AG08395 (cell line): ENCODE results near the gene SCN7A.
A peak's percentile ranks its signal among the peaks of the same experiment; 100 is the strongest.

ENCODE experiments used
- DNase-seq: peaks from one replicate; pipeline ENCODE4 v3.0.0; 2012; ENCODE audit warnings: mixed read lengths, low spot score

The SCN7A gene

DNA sequence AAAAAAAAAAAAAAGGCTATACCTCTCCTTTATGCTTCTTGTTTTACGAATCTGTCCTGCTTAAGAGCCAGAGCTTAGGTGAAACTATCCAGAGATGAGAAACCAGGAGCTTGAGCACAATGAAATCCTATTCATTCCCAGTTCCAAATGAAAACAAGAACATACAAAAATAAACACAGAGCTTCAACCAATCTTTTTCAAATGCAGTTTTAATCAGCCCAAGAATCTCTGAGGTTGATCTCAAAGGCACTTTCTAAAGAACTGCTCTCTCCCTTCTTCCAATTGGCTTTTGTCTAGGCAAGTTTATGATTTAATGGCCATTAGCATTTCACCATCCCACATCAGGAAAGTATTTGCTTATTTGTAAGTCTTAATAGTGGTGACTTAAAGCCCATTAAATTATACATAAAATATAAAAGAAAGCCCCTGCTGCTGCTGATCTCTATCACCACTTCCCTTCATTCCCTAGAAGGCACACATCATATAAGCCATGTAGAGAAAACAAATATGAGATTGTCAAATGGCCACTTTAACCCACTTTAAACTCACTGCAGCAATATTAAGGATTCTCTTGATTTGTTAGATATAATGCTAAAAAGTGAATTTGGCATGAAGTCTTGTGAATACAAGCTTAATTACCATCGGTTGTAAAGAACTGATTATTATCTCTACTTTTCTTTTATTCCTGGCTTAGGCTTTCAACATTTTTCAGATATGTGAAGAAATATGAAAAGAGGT is 89.0 kb downstream of the SCN7A start:
- DNase-seq: no peak

- DNase-seq: no peak
Observed at GRCh38 chr2:166394245-166394644, 99.8 kb downstream of the SCN7A start.

GRCh38 chr2:166393008-166393407 is 101.0 kb downstream of the SCN7A start:
- no peak for DNase-seq

- no peak for DNase-seq
Observed at GRCh38 chr2:166388481-166389070, 105.5 kb downstream of the SCN7A start.

DNA sequence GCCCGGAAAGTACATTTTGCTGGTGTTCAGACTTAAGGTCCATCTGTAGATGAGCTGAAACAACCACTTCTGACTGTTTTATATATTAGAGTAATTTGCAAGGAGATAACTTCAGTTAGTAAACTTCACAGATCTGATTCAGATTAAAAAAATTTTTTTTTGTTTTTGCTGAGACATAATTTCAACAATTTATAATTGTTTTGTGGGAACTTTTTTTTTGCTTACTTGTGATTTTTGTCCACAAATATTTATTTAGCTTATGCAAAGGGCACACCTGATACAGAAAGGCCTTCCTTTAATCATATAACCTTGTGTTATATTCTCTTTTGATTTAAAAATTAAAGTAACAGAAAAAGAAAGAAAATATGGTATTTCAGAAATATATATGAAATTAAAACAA is 108.7 kb downstream of the SCN7A start:
- DNase-seq: no peak

DNA sequence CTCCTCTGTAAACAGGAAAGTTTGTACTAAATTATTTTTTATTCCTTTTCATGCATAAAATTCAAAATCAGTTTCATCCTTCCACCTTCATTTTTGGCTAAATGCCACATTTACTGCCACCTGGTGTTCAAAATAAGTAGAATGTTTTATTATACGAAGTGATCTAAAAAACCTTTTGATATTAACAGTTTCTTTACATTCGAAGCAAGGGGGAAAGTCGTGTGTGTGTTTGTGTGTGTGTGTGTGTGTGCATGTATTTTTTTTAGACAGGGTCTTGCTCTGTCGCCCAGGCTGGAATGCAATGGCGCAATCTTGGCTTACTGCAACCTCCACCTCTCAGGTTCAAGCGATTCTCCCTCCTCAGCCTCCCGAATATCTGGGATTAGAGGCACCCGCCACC is 109.3 kb downstream of the SCN7A start:
- peak; percentile 32 for DNase-seq

GRCh38 chr2:166382448-166382847 is 111.6 kb downstream of the SCN7A start:
- DNase-seq: no peak

GRCh38 chr2:166380615-166381014 is 113.4 kb downstream of the SCN7A start:
- no peak for DNase-seq

DNA sequence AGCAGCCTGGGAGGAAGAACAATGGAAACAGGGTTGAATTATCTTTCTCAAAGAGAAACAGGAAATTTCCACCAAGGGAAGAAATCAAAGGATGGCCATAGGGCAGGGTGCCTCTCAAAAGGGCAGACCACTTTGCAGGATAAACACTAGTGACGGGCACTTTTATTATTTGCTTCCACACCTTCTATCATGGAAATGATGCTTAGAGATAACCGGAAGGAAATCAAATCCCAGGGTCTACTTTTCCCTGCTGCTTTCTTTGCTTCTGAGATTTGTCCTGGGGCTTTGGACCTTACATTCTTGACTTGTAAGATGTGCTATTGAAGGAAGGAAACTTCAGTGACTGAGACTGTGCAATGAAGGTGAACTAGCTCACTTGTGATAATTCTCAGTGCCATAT is 117.2 kb downstream of the SCN7A start:
- no peak for DNase-seq

DNA sequence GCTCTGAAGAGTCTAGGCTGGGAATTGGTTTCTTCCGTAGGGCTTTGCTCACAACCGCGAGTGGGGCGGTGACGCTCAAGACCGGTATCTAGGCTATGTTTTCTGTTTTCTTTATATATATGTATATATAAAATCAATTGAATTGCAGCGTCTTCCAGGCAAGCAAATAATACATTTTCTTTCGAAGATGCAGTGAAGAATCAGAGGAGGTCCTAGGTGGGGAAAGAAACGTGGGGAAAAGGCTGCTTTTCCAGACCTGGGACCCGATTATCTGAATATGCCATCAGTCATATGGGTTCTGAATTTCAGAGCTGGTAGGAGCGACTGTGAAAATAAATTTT is 117.6 kb downstream of the SCN7A start:
- DNase-seq: no peak

GRCh38 chr2:166375736-166376487 is 118.1 kb downstream of the SCN7A start, which contains the start of gene SCN9A:
Gene SCN9A (minus strand): TSS chr2:166375944. CDS start chr2:166311756, 64,188 bp downstream.
- DNase-seq: peak; percentile 53

- DNase-seq: peak; percentile 3
Observed at GRCh38 chr2:166375195-166375735, 118.8 kb downstream of the SCN7A start.

DNA sequence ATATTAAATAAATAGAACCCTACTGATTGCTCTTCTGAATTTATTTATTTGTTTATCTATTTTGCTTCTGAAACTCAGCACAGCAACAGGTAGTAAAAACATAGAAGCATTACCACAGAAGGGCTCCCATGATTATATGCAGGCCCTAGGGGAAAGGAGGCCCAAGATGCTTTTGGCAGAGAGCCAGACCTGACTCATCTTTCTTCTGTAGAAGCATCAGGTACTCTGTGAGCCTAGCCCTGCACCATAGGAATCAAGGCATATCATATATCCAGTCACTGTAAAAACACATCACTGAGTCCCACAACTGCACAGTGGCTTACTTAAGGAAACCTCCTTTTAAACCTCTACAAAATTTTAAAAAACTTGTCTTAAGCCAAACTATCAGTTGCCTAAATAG is 120.1 kb downstream of the SCN7A start:
- no peak for DNase-seq

DNA sequence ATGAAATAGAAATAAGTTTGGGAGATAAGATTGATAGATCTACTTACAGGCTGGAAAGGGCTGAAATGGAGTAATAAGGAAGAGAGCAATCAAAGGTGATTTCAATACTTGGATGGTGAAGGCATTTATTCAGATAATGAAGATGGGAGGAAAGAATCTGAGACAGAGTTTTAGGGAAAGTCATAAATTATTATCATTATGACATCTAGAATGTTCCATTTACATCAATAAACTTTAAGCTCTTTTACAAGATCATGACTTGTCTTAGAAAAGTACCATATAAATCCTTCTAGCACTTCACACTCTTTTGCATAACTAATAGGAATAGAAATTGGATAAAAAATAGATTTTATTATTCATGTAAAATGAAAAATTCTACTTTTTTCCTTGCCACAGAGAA is 120.5 kb downstream of the SCN7A start:
- DNase-seq: no peak

- no peak for DNase-seq
Observed at GRCh38 chr2:166373105-166373504, 120.9 kb downstream of the SCN7A start.

GRCh38 chr2:166372046-166372445 is 122.0 kb downstream of the SCN7A start:
- DNase-seq: no peak

GRCh38 chr2:166365803-166366420 is 128.1 kb downstream of the SCN7A start:
- no peak for DNase-seq

- DNase-seq: no peak
Observed at GRCh38 chr2:166365239-166365638, 128.8 kb downstream of the SCN7A start.

DNA sequence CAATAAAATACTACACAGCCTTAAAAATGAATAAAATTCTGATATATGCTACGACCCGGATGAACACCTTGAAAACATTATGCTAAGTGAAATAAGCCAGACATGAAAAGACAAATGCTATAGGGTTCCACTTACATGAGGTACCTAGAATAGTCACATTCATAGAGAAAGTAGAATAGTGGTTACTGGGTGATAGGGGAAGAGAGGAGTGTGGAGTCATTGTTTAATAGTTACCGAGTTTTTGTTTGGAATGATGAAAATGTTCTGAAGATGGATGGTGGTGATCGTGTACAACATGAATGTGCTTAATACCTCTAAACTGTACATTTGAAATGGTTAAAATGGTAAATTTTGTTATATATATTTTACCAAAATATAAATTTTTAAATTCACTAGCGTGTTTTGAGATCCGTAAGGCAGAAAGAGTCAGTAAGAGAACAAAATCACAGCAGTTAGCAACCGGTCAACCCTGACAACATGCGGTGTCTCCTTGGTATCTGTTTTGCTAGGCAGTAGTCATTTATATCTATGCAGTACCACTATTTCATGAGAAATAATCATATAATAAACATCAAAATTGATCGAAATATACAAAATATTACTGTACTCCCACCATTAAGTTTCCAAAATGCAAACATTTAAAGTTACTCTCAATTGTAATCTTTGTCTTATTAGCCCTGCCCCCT is 129.4 kb downstream of the SCN7A start:
- DNase-seq: no peak

GRCh38 chr2:166361351-166362153 is 132.5 kb downstream of the SCN7A start:
- peak; percentile 4 for DNase-seq

- no peak for DNase-seq
Observed at GRCh38 chr2:166360906-166361305, 133.1 kb downstream of the SCN7A start.
